ENCODE data around the gene CACNA1C.

- no peak for TF ChIP-seq CTCF (IDR thresholded peaks at IDR 0.05)
- no peak for TF ChIP-seq POLR2A (IDR thresholded peaks at IDR 0.05)
These were observed 599.8 kb downstream of the CACNA1C start for GRCh38 chr12:2652401-2653081.
